Measurements from ENCODE around the gene SPATA13. TPM values are rescaled to one million over a fixed set of nuclear protein-coding genes. Genes with fewer than 3 reads are reported as not detected.

The SPATA13 gene
- total and polyA plus RNA-seq, 2 donors (not counting 3 experiments of a cell fraction or from before 2014, with no cell fraction given), result 6.6 to 12.9 TPM

DNA sequence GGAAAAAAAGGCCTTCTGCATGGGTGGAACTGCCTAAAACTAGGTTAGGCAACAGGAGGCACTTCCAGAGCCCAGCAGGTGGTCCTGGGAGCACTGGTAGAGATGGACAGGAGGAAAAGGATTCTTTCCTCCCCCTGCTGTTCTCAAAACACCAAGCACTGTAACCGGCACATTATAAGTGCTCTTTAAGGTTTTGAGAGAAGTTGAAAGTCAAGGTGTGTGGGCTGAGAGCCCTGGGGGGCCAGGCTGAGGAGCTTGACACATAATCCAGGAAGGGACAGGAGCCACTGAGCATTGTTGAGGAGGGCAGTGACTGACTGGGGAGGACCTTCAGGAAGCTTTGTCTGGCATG lies 32.3 kb downstream of the SPATA13 start:
- no peaks in the 10 kb centered on the region for H4K20me1 ChIP-seq (replicated peaks; ENCODE audit: control insufficient read depth, extremely low read depth, insufficient read depth, low read length)
- no TSS peak for BruUV-seq (replicated peaks)
- POLR2A ChIA-PET, result no interaction called here

DNA sequence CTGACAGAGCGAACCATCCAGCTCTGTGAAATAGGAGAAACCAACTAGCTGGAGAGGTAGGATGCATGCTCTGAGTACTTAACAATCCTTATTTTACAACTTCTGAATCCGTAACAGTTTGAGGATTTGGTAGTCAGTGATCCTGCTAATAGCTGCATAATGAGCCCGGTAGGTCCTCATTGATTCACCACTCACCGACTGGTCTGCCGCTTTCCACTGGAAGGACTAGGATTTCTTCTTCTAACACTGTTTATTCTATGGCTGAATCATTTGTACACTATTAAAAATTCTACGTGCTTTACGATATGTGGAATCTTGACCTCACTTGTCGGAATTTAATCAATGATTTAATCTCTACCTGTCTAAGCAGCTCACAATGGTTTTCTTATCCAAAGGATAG lies 33.9 kb downstream of the SPATA13 start:
- Histone ChIP-seq H3K9me3 (replicated peaks; ENCODE audit: control insufficient read depth, insufficient read depth, low read length) (no peaks in the 10 kb centered on the region), H3K79me2 (ENCODE audit: control insufficient read depth, insufficient read depth, low read length) (peaks cover 2% of the 10 kb centered on the region), H3K27ac (ENCODE audit: insufficient read depth, low read depth, low read length) (no peak overlapping the region), H3K4me1 (ENCODE audit: control insufficient read depth, extremely low read depth, insufficient read depth, low read length) (no peaks in the 10 kb centered on the region), H3K36me3 (ENCODE audit: control insufficient read depth in 2 of 2, extremely low read depth in 1 of 2, insufficient read depth in 2 of 2, low read length in 2 of 2) (no peaks in the 10 kb centered on the region), H3K4me2 (ENCODE audit: insufficient read depth, low read length) (no peak overlapping the region), H3K4me3 (replicated peaks in 1 of 3; ENCODE audit: insufficient read depth in 1 of 3, low read depth in 1 of 3, low read length in 3 of 3) (no peak overlapping the region), H2AFZ (ENCODE audit: low read depth, low read length) (no peak overlapping the region), H3K9ac (replicated peaks; ENCODE audit: extremely low read depth, insufficient read depth, low read length) (no peak overlapping the region), H4K20me1 (replicated peaks; ENCODE audit: control insufficient read depth, extremely low read depth, insufficient read depth, low read length) (no peaks in the 10 kb centered on the region), H3K27me3 (ENCODE audit: control insufficient read depth in 2 of 2, insufficient read depth in 2 of 2, low read length in 2 of 2) (no peaks in the 10 kb centered on the region), H3K9me1 (replicated peaks; ENCODE audit: control insufficient read depth, extremely low read depth, insufficient read depth, low read length) (no peaks in the 10 kb centered on the region)
- intact Hi-C loops (cut with micrococcal nuclease) (no loop called here), dilution Hi-C loops (cut with MboI; ENCODE audit: extremely low pct_ligation_motif_present, low sequenced_read_pairs) (no loop called here)
- ChIA-PET POLR2A (no interaction called here), CTCF (interaction anchor here (1.8 kb wide), 1 partner anchor 34 kb away, joined by 4 read pairs; no protein-coding TSS in a partner anchor)
- FAIRE-seq (no peak), DNase-seq (ENCODE audit: low read depth, low spot score) (no peak)
- BruUV-seq (replicated peaks), result no TSS peak
- TF ChIP-seq POLR2AphosphoS5 (IDR thresholded peaks at IDR 0.05; ENCODE audit: insufficient read depth, low read depth, low read length) (no peak), POLR2A (IDR thresholded peaks at IDR 0.05; ENCODE audit: low read depth, low read length) (no peak), EZH2 (IDR thresholded peaks at IDR 0.05; ENCODE audit: borderline replicate concordance, low read depth, low read length, severe bottlenecking) (no peak), JUN (IDR thresholded peaks at IDR 0.05; ENCODE audit: borderline replicate concordance, insufficient read depth, insufficient read length, low read depth) (no peak), MAX (IDR thresholded peaks at IDR 0.05; ENCODE audit: insufficient read depth, insufficient read length) (no peak), GATA2 (IDR thresholded peaks at IDR 0.05; ENCODE audit: insufficient read depth, insufficient read length, low read depth, low read length) (no peak), FOS (IDR thresholded peaks at IDR 0.05; ENCODE audit: borderline replicate concordance, insufficient read depth, low read length) (no peak), MYC (IDR thresholded peaks at IDR 0.05; ENCODE audit: low read depth, low read length) (no peak), CTCF (IDR thresholded peaks at IDR 0.05; ENCODE audit: extremely low read depth in 1 of 2, insufficient read depth in 1 of 2, low read depth in 1 of 2, low read length in 2 of 2) (no peak)

More for the DNA sequence above, 32.3 kb downstream of the SPATA13 start:
- Histone ChIP-seq H3K27ac (ENCODE audit: insufficient read depth, low read depth, low read length) (no peak overlapping the region), H3K9me3 (replicated peaks; ENCODE audit: control insufficient read depth, insufficient read depth, low read length) (no peaks in the 10 kb centered on the region), H2AFZ (ENCODE audit: low read depth, low read length) (no peak overlapping the region), H3K4me3 (replicated peaks in 1 of 3; ENCODE audit: insufficient read depth in 1 of 3, low read depth in 1 of 3, low read length in 3 of 3) (no peak overlapping the region), H3K79me2 (ENCODE audit: control insufficient read depth, insufficient read depth, low read length) (no peaks in the 10 kb centered on the region), H3K4me2 (ENCODE audit: insufficient read depth, low read length) (no peak overlapping the region), H3K9ac (replicated peaks; ENCODE audit: extremely low read depth, insufficient read depth, low read length) (no peak overlapping the region), H3K9me1 (replicated peaks; ENCODE audit: control insufficient read depth, extremely low read depth, insufficient read depth, low read length) (no peaks in the 10 kb centered on the region), H3K36me3 (ENCODE audit: control insufficient read depth in 2 of 2, extremely low read depth in 1 of 2, insufficient read depth in 2 of 2, low read length in 2 of 2) (no peaks in the 10 kb centered on the region), H3K27me3 (ENCODE audit: control insufficient read depth in 2 of 2, insufficient read depth in 2 of 2, low read length in 2 of 2) (no peaks in the 10 kb centered on the region), H3K4me1 (ENCODE audit: control insufficient read depth, extremely low read depth, insufficient read depth, low read length) (no peaks in the 10 kb centered on the region)
- FAIRE-seq, result no peak
- dilution Hi-C loops (cut with MboI; ENCODE audit: extremely low pct_ligation_motif_present, low sequenced_read_pairs), result no loop called here
- intact Hi-C loops (cut with micrococcal nuclease), result no loop called here
- DNase-seq (ENCODE audit: low read depth, low spot score), result no peak
- TF ChIP-seq EZH2 (IDR thresholded peaks at IDR 0.05; ENCODE audit: borderline replicate concordance, low read depth, low read length, severe bottlenecking) (no peak), JUN (IDR thresholded peaks at IDR 0.05; ENCODE audit: borderline replicate concordance, insufficient read depth, insufficient read length, low read depth) (no peak), POLR2A (IDR thresholded peaks at IDR 0.05; ENCODE audit: low read depth, low read length) (no peak), MAX (IDR thresholded peaks at IDR 0.05; ENCODE audit: insufficient read depth, insufficient read length) (no peak)
- CTCF ChIA-PET, result no interaction called here

All from endothelial cell of umbilical vein (primary cell).